Retina (tissue), 1 donor: ENCODE measurements around the gene LUZP2.

Experiments
- DNase-seq: peaks from one replicate; pipeline ENCODE4 v3.0.0-alpha.2; 2016

LUZP2 gene

DNA sequence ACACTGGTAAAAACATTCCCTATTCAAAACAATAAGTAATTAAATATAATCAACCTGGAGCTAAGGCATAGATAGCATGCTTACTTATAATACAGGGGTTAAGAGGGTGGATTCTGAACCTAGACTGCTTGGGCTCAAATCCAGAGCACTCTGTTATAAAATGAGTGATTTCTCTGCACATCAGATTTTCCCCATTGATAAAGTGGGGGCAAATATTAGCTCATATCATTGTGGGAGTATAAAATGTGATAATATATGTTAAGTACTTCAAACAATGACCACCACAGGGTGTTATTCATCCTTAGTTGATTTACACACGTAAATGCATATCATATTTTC lies 139.4 kb downstream of the LUZP2 start:
- no peak for DNase-seq

DNA sequence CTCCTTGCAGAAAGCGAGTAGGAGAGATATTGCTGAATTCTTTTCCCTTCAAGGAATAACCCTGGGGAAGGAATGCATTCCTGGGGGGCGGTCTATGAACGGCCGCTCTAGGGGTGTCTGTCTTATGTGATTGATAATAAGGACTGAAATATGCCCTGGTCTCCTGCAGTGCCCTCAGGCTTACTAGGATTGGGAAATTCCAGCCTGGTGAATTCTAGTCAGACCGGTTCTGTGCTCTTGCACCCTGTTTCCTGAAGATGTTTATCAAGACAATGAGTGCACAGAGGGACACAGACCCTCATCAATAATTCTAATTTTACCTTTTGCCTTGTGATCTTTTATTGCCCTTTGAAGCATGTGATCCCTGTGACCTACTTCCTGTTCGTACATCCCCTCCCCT lies 140.7 kb downstream of the LUZP2 start:
- DNase-seq: no peak

DNA sequence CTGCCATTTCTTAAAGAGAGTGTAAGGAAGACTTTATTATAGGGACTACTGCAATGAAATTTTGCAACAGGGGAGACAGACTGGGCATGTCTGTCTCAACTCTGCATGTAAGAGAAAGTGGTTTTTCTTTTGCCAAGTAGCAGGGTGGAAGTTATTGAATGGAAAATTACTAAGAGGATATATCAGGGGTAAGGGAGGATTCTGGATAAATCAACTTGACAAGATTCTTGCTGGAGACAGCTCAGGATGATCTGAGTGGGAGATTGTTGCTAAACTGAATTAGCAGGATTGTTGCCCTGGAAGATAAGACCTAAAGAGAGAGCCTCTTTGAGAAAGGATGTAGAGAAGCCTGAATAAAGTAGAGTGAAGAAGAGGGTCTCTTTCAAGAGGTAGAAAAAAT lies 145.8 kb downstream of the LUZP2 start:
- DNase-seq: no peak

DNA sequence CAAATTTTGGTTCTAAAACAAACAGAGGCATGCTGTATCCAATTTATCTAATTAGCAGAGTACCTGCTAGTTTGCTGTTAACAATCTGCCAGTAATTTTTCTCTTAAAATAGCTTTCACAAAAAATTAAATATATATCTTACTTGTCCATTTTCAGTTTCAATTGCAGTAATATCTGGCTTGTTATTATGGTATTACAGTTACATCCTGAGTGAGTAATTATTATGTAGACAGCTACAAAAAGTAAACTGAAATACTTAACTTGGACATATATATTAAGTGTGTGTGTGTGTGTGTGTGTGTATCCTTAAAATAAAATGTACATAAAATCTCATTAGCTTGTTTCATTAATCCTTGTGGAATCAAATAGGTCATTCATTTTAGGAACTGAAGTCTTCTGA lies 148.7 kb downstream of the LUZP2 start:
- DNase-seq: no peak

- no peak for DNase-seq
Observed at GRCh38 chr11:24651873-24652272, 155.0 kb downstream of the LUZP2 start.

- DNase-seq: no peak
Observed at GRCh38 chr11:24653901-24654300, 157.0 kb downstream of the LUZP2 start.

GRCh38 chr11:24661331-24661730 lies 164.5 kb downstream of the LUZP2 start:
- no peak for DNase-seq

DNA sequence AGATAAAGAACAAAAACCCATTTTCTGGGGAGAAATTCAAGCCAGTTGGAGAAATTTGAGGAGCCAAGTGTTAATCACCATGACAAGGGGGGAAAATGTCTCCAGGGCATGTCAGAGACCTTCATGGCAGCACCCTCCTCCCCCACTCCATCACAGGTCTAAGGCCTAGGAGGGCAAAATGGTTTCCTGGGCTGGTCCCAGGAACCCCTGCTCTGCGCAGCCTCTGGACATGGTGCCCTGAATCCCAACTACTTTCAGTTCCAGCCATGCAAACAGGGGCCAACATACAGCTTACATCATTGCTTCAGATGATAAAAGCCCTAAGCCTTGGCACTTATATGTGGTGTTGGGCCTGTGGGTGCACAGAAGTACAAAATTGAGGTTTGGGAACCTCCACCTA lies 167.5 kb downstream of the LUZP2 start:
- no peak for DNase-seq

- DNase-seq: no peak
Observed at GRCh38 chr11:24667353-24667968, 170.6 kb downstream of the LUZP2 start.

DNA sequence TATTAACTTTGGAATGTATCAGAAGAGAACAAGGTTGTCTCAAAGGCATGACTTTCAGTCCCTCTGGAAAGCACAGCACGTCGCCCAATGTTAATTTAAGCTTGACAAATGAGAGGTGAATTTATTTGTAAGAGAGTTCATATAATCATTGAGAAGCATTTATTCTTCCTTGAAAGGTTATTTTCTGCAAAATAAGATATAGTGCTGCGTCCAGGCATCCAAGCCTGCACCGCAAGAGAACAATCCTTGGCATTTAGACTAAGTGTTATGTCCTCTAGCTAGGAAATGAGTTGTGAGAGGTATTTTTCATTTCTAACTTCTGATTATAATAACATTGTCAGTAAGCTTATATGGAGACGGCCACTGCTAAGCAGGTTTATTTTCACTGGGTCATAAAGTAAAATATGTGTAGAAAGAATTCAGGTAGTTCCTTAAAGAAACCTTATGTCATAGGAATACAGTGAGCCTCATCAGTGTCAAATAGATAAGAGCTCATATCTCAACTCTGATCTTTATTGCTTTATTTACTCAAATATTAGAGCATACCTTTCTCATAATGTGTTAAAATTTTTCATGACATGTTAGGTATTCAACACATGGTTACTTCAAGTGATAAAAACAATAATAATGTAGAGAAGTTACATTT lies 182.0 kb downstream of the LUZP2 start:
- no peak for DNase-seq

DNA sequence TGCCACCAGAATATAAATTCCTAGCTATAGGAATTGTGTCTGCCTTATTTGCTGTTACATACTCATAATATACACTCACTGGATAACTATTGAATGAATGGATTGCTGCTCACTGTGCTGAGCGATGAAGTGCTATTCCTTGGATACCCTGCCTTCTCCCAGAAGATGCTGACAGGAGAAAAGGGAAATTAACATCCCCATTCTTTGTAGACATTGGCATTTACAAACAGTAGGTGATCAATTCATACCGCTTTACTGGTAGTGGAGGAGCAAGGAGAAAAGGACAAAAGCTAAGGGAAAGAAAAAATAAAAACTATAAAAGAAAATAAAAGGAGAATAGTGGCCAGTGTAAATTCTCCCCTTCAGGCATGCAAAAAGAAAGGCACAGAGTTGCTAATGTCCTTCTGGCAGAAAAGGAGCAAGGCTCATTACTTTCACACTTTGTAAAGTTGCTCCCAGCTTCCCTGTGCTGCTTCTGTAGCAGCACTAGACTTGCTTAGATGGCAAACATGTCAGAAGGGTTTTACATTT lies 183.0 kb downstream of the LUZP2 start:
- DNase-seq: peak; percentile 19

DNA sequence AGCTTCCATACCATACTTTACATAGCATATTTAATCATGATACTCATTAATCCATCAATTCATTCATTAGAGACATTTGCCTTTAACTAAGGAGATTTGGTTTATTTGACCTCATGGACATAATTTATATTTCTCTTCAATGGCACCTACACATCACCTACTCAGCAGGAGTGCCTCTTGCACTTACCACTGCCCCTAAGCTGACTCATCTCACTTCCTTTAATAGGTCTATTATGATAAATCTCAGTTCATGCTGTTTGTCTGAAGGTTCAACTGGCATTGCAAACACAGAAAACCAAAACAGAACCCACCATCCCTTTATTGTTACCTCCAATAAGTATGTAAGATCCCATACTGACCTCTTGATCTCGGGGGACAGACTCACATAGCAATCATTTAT lies 186.7 kb downstream of the LUZP2 start:
- no peak for DNase-seq

- no peak for DNase-seq
Observed at GRCh38 chr11:24685821-24686220, 189.0 kb downstream of the LUZP2 start.

DNA sequence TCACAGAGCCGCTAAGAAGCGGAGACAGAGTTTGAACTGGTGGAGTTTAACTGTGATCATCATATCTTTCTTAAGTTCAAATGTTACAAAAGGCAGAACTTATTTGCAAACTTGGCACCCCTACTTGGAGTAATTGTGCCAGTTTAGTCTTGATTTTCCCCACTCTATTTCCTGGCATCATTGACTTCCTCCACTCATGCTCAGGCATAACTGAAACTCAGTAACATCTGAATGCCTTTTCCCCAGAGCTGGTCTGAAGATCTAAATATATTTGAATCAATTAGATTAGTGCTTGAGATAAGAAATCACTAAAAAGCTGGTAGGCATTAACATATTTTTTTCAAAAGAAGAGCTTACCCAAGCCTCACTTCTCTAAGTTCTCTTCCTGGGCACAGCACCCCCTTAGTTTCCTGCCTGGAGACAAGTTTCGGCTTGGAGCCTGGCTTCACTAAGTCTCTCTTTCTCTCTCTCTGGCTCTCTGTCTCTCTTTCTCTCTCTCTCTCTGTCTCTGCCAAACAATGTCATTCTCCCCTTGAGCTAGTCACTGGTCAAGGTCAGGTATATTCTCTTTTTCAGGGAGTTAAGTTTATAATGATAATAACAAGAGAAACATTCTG lies 190.8 kb downstream of the LUZP2 start:
- DNase-seq: no peak

- no peak for DNase-seq
Observed at GRCh38 chr11:24688981-24689380, 192.1 kb downstream of the LUZP2 start.

GRCh38 chr11:24697522-24698111 lies 200.8 kb downstream of the LUZP2 start:
- DNase-seq: no peak

DNA sequence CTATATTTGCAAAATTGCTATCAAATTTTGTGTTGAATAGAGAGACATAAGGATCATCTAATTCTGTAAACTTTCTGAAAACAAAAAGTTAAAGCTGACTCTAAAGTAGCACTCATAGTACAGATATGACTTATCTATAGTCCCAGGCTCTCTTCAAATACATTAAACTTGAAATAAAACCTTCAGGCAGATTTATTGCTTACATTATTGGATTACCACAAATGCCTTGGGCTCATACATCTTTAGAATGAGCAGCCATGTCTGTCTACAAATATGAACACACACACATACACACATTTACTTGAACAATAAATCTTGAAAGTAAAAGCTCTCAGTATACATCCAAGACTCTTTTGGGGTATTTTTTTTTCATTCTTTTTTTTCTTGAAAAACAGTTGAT lies 207.9 kb downstream of the LUZP2 start:
- no peak for DNase-seq

DNA sequence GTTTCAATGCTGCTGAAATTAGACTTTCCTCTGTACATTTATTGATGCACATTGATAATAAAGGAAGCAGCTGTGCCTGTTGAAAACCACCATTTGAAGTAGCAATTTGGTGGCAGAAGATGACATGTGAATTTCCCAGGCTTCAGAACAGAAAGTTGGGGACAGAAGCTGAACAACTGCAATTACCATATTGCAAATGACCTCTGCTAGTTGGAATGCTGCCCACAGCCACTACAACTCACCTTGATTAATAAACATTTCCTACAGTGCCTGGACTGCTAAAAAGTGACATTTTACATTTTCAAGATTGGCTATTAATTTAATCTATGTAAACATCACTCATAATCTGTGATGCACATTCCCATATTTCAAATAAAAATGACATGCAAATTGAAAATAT lies 208.6 kb downstream of the LUZP2 start:
- no peak for DNase-seq

DNA sequence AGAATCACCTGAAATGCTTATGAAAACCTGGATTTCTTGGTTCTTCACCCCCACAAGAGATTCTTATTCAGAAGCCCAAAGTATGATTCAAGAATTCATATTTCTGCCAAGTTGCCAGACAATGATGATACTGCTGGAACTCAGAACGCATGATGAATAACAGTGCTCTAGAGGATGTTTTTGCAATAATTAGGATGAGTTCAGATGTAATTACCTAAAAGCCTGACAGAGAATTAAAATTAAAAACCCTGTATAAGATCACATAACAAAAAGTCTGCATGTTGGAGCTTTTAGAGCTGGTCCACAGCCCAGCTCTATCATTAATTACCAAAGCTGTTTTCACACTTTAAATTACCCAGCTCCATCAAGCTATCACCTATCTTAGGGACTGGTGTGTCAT lies 211.8 kb downstream of the LUZP2 start:
- DNase-seq: no peak

- peak; percentile 16 for DNase-seq
Observed at GRCh38 chr11:24709928-24710565, 213.2 kb downstream of the LUZP2 start.

DNA sequence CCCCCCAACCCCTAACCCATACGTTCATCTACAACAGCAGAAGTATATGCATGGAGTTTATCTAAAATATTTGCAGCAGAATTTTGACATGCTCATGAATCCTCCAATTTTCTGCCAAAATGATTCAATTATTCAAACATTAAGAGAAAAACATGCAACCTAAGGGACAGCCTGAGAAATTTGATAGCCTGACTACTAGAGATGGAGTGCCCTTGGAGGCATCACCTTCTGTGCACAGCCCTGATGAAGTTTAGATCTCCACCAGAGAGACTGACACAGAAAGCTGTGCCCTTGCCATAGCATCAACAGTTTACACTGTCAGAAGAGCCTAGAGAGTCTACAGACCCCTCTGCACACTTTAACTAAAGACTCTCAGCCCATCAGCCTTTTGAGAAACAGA lies 217.7 kb downstream of the LUZP2 start:
- DNase-seq: no peak

GRCh38 chr11:24716403-24716802 lies 219.6 kb downstream of the LUZP2 start:
- no peak for DNase-seq

- no peak for DNase-seq
Observed at GRCh38 chr11:24723231-24723630, 226.4 kb downstream of the LUZP2 start.

DNA sequence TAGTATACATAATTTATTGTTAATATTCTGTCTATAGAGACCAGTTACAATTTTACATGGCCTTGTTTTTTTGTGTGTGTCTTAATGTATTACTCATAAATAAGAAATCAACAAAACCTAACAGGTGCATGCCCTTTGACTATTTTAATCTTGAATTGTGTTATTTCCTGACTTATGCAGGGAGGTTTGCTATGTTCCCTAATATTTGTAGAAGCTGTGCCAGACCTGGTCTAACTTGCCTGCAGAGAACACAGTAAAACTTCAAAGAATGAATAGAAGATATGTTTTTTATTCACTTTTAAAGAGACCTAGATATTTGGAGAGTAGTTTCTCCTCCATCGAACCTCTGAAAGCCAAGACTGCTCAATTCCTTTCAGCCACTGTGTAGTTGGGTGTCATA lies 234.7 kb downstream of the LUZP2 start:
- DNase-seq: no peak
